Myocyte (in vitro differentiated cells): Measurements from ENCODE around the gene MRTO4. TPM values are rescaled to one million over a fixed set of nuclear protein-coding genes. Genes with fewer than 3 reads are reported as not detected.
A peak's percentile ranks its signal among the peaks of the same experiment; 100 is the strongest.
"Not testable (repeated sequence)": the region's sequence is repeated elsewhere in the genome, so short reads cannot be mapped to it uniquely, and the experiment has no call there.

Source experiments
- DNase-seq: peaks from one replicate; pipeline ENCODE4 v3.0.0-alpha.2; 2012; ENCODE audit warnings: low read depth
- total RNA-seq: library from RNA; depleted of rRNA; stranded (reverse); fragments of >200 nt; gene quantifications from 2 replicates; pipeline ENCODE4 v1.2.3, GENCODE V29; 2014

The MRTO4 gene
- total RNA-seq, 1 donor from 2014 or later, result 36.1 TPM

DNA sequence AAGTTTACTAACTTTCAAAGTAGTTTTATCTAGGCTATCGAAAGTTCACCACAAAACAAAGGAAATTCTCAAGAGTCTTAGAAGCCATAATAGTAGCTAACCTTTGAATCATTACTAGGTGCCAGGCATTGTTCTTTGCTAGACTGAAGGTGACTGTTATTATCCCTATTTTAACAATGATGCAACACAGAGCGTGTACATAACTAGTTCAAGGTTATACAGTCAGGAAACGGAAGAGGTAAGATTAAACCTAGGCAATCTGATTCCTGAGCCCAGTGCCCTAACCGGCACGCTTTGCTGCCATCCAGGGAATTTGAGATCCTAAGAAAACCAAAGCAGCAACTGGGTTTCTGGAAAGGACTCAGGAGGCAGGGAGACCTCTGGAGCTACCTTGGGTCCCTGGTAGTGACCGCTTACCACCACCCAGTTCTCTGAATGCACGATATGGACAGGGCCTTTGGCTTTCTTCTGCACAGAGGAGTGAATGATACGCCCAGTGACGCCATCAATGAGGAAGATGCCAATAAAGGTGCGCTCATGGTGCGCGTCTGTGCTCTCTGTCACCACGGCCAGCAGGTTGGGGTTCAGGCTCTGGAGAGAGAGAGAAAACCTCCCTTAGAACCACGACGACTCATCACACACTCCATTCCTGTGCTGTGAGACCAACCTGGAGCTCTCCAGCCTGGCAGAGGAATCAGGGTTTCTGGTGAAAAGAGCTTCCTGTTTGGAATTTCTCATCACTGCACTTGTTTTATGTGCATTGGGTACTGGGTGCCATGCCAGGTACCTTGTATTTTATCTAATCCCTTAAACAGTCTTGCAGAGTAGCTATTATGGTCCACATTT, 28.4 kb upstream of the MRTO4 start:
- DNase-seq, result no peak

DNA sequence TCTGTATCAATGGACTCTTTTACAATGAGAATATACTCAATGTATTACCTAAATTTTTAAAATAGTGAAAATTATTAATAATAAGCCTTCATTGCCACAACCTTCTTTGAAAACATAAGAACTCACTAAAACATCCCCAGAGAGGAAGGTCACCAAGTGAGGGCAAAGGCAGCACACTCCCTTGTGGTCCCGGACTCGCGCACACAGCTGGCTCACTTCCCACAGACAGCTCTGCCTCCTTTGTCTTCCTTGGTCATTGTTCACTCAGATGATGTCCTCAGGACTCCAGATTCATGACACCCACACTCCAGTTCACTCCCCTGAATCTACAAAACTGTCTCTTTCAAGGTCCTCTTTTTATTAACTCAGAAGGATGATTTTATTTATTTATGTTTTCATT, 22.4 kb upstream of the MRTO4 start:
- DNase-seq, result no peak

DNA sequence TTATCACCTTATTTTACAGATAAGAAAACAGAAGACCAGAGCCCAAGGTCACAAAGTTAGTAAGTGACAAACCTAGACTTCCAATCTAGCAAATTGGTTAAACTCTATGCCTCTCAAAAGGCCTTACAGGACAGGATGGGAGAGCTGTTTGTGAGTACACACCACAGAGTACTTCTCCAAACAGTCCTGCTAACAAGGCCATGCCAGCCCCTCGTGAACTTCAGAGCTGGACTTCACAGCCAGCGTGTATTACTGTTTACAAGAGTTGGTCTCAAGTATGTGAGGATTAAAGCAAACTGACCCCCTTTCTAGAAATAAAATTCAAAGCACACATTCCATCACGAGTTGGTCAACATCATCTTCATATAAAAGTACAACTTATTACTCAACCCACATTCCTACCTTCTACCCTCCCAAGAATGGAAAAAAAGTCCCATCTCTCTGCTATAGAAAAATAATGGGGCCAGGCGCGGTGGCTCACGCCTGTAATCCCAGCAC, 21.7 kb upstream of the MRTO4 start:
- DNase-seq, result no peak

DNA sequence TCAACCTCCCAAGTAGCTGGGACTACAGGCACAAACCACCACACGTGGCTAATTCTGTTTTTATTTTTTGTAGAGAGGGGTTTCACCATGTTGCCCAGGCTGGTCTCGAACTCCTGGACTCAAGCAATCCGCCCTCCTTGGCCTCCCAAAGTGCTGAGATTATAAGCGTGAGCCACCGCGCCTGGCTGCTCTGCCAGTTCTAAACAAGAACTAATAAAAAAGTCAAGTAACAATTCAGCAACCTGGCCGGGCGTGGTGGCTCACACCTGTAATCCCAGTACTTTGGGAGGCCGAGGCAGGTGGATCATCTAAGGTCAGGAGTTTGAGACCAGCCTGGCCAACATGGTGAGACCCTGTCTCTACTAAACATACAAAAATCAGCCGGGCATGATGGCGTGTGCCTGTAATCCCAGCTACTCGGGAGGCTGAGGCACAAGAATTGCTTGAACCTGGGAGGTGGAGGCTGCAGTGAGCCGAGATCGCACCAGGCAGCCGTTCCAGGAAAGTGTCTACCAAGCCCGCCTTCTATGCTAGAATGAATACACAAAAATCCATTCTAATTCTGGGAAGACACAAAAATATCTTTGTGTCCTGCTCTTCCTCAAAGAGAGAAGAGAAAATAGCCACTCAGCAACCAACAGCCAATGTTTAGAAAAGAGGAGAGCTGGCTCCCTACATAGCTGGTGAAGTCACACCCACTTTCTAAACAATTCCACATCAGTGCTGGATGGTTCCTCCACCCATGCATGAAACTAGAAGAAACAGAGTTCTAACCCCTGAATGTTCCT, 19.7 kb upstream of the MRTO4 start:
- not testable (repeated sequence) for DNase-seq

DNA sequence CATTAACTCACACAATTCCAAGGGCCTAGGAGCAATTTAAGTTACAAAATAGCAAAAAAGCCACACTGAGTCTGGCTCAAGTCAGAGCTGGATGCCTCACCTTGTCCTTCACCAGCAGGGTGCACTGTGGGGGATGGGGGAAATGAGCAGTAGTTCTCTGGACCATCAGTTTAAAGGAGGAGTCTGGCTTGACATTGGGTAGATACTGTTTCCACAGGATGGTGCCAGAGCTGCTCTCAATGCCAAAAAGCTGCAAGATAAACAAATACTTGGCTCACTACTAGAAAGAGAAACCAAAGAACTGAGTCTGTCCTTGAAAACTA, 19.1 kb upstream of the MRTO4 start:
- no peak for DNase-seq

DNA sequence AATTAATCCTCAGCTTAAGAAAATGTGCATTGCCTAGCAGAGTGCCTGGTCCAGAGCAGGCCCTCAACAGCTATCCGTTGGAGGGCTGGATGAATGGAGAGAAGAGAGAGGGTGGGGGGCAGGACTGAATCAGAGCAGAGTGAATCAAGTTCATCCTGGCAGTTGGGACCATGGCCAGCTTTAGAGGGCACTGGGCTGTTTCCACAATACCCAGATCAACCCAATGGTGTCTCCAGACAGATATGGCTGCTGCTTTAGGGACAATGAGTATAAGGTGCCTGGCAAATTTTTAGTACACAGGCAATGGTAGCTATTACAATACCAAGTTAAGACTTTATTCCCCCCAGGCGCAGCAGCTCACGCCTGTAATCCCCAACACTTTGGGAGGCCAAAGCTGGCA, 17.4 kb upstream of the MRTO4 start:
- DNase-seq, result no peak

DNA sequence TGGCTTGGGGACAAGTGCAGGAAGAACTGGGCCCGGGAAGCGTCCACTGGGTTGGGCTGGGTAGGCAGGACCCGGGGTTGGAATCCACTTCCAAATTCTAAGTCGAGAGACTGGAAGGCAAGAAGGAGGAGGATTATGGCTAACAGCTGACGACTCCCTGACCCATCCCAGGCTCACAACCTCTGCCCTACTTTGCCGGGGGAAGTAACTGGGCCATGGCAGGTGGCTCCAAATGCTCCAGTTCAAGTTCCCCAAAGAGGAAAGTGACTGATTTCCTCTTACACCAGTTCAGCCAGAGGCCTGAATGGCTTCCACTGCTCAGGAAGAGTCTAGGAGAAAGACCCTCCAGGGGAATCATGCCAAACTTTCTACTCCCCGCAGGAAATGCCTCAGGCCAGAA, 11.7 kb upstream of the MRTO4 start:
- DNase-seq, result peak; percentile 58

DNA sequence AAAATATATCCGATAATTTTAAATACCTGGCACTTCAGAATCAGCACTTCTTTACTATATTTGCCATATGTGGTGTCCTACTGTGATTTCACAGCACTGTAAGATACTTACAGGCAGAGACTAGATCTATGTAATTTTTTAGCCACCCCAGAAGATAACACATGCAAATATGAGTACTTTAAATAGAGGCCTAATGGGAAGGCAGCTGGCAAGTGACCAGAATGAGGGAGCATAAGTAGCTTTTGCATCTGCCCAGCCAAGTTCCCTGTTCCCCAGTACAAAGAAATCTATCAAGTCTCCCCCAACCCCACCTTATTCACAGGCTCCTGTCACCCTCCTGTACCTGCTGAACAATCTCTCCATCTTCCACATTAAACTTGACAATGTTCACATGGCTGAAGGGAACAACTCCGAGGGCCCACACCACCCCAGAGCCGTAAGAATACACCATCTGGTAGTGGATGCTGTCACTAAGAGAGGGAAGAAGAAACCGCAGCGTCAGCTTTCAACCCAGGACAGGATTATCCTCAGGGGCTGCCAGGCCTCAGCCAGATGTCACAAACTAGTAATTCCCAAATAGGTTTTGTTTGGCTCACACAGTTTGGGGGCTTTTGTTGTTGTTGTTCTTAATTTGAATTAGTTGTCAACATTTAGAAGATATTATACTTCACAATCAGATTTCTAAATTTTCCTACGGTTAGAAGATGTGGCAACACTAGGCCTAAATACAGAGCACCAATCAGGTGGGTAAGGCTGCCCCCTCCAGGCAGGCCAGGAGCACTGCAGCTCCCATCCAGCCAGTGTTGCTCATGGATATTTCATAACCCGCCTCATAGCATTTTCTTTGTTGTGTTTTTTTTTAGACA, 10.7 kb upstream of the MRTO4 start:
- peak; percentile 74 for DNase-seq

DNA sequence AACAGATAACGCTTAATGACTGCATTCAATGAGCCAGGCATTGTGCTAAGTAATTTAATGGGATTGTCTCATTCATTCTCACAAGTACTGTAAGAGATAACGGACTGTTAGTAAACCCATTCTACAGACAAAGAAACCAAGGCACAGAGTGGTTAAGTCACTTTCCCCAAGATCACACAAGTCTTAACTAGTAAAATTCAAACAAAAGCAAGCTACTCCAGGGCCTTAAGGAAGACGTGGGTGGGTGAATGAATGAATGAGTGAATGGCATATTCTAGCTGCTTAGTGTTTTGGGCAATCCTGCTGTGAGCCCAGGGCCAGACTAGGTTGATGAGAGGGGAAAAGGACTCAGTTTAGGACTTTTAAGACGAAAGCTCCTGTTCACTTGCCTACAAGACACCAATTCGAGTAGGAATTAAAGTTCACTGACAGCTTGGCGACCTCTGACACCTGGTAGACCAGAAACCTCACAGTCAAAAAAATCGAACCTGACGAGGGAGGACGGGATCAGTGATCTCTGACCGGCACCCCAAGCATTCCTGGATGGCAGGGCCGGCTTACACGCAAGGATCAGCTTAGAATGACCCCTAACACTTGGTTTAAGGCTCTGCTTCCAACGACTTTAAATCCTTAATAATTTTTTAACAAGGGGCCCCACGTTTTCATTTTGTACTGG, 838 bp upstream of the MRTO4 start:
- DNase-seq, result no peak

DNA sequence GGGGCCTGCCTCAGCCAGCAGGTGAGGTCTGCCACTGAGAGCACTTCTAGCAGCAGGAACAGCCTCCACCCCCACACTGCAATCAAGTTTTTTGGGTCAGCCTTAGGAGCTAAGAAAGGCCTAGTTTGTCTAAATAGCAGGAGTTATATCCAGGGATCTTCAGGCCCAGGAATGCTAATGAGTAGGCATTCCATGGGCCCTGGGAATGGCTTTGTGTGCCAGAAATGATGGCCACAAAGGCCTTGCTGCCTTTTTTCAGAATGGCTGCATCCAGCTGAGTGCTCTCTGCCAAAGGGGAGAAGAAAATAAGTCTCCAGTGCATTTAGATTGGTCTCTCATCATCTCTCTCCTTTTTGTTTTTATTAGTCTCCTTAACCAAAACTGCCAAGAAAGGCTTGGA, 2.8 kb downstream of the MRTO4 start:
- no peak for DNase-seq

DNA sequence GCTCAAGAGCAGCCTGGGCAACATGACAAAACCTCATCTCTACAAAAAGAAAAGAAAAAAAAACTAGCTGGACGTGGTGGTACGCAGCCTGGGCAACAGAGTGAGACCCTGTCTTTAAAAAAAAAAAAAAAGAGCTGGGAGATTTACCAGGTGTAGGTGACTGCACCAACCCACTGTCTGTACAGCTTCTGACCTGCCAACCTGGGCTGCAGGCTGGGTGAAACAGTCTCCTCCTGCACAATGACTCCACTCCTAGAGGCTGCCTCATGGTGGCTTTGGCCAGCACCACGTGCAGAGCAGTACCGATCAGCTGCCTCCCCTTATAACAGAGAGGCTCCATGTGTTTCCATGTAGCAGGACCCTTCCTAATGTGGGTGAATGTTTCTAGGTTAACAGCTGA, 3.7 kb downstream of the MRTO4 start:
- no peak for DNase-seq

DNA sequence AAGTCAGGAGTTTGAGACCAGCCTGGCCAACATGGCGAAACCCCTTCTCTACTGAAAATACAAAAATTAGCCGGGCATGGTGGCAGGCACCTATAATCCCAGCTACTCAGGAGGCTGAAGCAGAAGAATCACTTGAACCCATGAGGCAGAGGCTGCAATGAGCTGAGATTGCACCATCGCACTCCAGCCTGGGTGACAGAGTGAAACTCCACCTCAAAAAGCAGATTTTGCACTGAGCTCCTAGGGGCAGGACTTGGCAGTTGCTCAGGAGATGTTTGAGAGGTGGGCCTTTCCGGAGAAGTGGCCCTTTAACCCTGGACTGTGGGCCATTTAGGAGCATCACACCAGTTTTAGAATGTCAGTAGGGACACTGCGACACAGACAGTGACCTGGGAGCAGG, 4.7 kb downstream of the MRTO4 start:
- not testable (repeated sequence) for DNase-seq

DNA sequence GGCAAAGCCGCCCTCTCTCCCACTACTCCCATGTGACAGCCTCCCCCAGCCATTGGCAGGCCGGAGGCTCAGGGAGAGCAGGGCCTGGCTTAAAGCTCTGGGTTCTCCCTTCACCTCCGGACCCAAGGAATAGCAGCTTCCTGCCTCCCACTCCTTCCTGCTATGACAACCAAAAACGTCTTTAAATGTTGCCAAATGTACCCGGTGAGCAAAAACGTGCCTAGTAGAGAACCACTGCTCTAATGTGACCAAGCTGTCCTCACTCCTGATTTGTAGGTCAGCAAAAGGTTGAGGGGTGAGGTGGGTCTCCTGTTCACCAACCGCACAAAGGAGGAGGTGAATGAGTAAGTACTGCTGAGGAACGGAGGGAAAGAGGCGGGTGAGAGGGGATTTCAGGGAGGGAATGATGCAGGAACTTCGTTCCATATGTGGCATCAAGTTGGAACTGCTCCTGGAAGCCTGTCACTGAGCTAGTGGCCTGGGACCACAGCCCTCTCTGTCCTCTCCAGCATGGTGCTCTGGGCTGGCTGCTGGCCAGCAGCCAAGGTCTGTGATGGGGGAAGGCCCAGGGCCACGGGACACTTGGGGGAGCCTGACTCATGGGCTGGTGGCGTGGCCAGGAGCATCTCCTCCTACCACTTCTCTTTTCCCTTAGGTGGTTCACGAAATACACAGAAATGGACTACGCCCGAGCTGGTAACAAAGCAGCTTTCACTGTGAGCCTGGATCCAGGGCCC, 5.7 kb downstream of the MRTO4 start:
- peak; percentile 24 for DNase-seq

DNA sequence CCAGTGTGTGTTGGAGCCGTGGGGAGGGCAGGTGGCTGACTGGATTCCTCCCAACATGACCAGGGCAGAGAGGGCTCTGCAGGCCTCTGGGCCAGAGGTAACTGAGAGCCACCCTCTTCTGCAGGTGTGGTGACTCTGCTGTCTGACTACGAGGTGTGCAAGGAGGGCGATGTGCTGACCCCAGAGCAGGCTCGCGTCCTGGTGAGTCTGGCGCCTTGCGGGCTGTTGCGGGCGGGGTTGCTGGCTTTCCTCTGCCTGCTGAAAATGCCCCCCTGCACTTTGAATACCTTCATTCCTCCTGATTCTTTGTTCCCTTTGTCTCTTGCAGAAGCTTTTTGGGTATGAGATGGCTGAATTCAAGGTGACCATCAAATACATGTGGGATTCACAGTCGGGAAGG, 6.7 kb downstream of the MRTO4 start:
- DNase-seq, result no peak

DNA sequence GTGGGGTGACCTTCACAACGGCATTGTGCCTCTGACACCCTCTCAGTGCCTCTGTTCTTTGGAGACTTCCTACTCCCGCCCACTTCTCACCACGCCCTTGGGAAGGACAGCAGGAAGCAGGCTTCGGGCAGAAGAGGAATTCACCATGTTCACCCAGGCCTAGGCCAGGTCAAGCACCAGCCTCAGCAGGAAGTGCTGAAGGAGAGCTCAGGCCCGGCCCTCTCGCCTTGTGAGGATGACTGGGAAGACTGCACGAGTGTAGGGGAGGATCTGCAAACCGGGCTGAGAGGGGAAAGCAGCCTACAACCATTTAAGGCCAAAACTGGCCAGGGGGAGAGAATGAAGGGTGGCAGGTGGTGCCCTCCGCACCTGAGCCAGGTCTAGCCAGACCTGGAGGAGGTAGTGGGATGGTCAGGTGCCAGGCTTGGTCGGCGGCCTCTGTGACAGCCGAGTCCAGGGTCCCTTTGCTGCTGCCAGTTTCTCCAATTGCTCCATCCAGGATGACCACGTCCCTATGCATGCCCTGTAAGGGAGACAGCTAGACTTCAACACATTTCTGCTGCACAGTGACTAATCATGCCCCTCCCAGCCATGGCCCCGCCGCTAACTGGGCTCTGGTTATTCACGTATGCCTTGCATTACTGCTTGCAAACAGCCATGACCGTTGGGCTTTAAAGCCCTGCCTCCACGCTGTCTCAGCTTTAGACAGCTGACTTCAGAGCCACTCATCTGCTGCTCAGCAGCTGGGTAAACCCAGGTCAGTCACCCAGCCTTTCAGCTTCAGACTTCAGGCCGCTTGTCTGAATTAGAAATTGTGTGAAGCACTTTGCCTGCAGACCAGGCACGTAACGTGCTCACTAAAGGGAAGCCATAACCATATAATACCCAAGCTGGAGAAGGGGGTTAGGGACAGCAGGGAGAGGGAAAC, 8.9 kb downstream of the MRTO4 start:
- peak; percentile 96 for DNase-seq

DNA sequence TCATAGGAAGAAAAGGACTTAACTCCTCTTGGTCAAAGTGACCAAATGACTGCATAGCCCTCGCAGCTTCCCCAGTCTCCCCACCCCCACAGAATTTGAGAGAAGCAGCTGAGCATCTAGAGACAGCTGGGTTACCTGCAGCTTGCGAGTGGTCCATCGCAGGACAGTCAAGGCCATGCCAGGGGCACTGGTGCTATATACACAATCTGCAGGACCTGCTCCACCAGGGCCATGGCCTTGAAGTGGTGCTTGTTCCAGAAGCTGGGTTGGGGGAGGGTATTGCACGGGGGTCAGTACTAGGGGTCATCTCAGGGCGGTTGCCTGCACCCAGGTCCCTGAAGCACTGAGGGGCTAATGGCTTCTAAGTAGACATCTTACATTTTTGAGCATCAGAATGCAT, 10.4 kb downstream of the MRTO4 start:
- DNase-seq, result no peak

DNA sequence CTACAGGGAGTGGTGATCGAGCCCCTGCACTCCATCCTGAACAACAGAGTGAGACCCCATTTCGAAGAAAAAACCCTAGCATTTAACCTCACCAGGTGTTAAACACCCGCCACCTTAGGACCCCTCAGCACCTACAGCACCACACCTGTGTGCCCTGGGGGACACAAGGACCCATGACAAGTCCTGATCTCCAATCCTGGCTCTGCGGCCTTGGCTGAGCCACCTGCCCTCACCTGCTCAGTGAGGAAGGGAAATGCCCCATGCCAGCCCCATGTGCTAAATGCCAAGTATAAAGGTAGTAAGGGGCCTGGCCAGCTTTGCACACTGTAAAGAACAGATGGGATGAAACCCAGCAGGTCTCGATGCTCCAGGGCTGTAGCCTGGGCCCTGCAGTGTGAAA, 11.1 kb downstream of the MRTO4 start:
- DNase-seq, result no peak

DNA sequence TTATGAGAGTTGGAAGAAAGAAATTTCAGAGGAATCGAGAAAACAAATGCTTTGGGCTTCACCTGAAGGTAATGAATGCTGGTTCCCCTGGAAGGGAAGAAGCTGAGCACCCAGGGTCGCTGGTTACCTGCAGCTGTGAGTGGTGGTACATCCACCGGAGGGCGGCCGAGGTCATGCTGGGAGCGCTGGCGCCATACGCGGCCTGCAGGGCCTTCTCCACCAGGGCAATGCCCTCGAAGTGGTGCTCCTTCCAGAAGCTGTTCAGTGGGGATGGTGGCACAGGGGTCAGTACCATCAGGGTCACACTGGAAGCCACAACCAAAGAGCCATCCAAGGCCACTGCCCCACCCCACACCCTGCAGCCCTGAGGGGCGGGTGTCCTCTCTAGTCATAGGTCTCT, 16.8 kb downstream of the MRTO4 start:
- no peak for DNase-seq
